H9 (cell line): ENCODE measurements around the gene CLK3. TPM values are rescaled to one million over a fixed set of nuclear protein-coding genes. Genes with fewer than 3 reads are reported as not detected.

Experiments used
- DNase-seq: peaks from one replicate; pipeline ENCODE4 v3.0.0-alpha.2; 2017
- H2AFZ ChIP-seq: one replicate; pipeline ENCODE4 v1.6.1; 2013; ENCODE audit warnings: mild to moderate bottlenecking, low read length, control low read depth, moderate library complexity
- H2AK5ac ChIP-seq: 2 replicates; pipeline ENCODE4 v1.6.1; 2013; ENCODE audit warnings: low read length, control low read depth, mixed read lengths; ENCODE audit not compliant: insufficient read length
- H2BK120ac ChIP-seq: one replicate; pipeline ENCODE4 v1.6.1; 2013; ENCODE audit warnings: low read depth, mild to moderate bottlenecking, low read length, control low read depth, inconsistent platforms; ENCODE audit not compliant: poor library complexity, severe bottlenecking
- H2BK12ac ChIP-seq: 2 replicates; pipeline ENCODE4 v1.6.1; 2013; ENCODE audit warnings: low read length, control low read depth, mixed read lengths, low read depth; ENCODE audit not compliant: insufficient read length
- H2BK15ac ChIP-seq: 2 replicates; pipeline ENCODE4 v1.6.1; 2013; ENCODE audit warnings: low read depth, low read length, control low read depth
- H2BK20ac ChIP-seq: one replicate; pipeline ENCODE4 v1.6.1; 2013; ENCODE audit warnings: low read depth, mild to moderate bottlenecking, low read length, control low read depth, inconsistent platforms; ENCODE audit not compliant: poor library complexity, severe bottlenecking
- H2BK5ac ChIP-seq: 2 replicates; pipeline ENCODE4 v1.6.1; 2013; ENCODE audit warnings: low read length, control low read depth, mixed read lengths; ENCODE audit not compliant: insufficient read length
- H3K14ac ChIP-seq: 2 replicates; pipeline ENCODE4 v1.6.1; 2013; ENCODE audit warnings: low read length, control low read depth; ENCODE audit not compliant: insufficient read depth
- H3K18ac ChIP-seq: 2 replicates; pipeline ENCODE4 v1.6.1; 2013; ENCODE audit warnings: low read depth, mild to moderate bottlenecking, mixed read lengths, low read length, control low read depth; ENCODE audit not compliant: insufficient read length
- H3K23ac ChIP-seq: 2 replicates; pipeline ENCODE4 v1.6.1; 2013; ENCODE audit warnings: low read length, control low read depth, mixed read lengths, low read depth; ENCODE audit not compliant: insufficient read length
- H3K23me2 ChIP-seq: 2 replicates; pipeline ENCODE4 v1.6.1; 2013; ENCODE audit warnings: low read depth, mild to moderate bottlenecking, mixed read lengths, low read length, control low read depth; ENCODE audit not compliant: insufficient read length, poor library complexity, severe bottlenecking
- H3K27ac ChIP-seq: 2 replicates; pipeline ENCODE4 v1.5.1; 2013; ENCODE audit warnings: low read length, control low read depth, mixed read lengths, low read depth; ENCODE audit not compliant: insufficient read length
- H3K27me3 ChIP-seq: 2 replicates; pipeline ENCODE4 v1.6.1; 2013; ENCODE audit warnings: low read length, control low read depth, inconsistent platforms; ENCODE audit not compliant: insufficient read depth
- H3K4ac ChIP-seq: 2 replicates; pipeline ENCODE4 v1.6.1; 2013; ENCODE audit warnings: low read depth, mild to moderate bottlenecking, control low read depth, inconsistent platforms, low read length, moderate library complexity
- H3K4me1 ChIP-seq: 2 replicates; pipeline ENCODE4 v1.6.1; 2013; ENCODE audit warnings: low read length, control low read depth, inconsistent platforms; ENCODE audit not compliant: insufficient read depth
- H3K4me2 ChIP-seq: 2 replicates; pipeline ENCODE4 v1.6.1; 2013; ENCODE audit warnings: low read length, control low read depth, mixed read lengths; ENCODE audit not compliant: insufficient read length, insufficient read depth
- H3K56ac ChIP-seq: 2 replicates; pipeline ENCODE4 v1.6.1; 2013; ENCODE audit warnings: low read depth, mild to moderate bottlenecking, mixed read lengths, low read length, control low read depth; ENCODE audit not compliant: insufficient read length
- H3K79me1 ChIP-seq: 2 replicates; pipeline ENCODE4 v1.6.1; 2013; ENCODE audit warnings: low read depth, mild to moderate bottlenecking, moderate library complexity, low read length, control low read depth, inconsistent platforms; ENCODE audit not compliant: insufficient read depth, poor library complexity, severe bottlenecking
- H3K79me2 ChIP-seq: 2 replicates; pipeline ENCODE4 v1.6.1; 2013; ENCODE audit warnings: low read length, control low read depth, inconsistent platforms; ENCODE audit not compliant: insufficient read depth
- H3K9ac ChIP-seq: 2 replicates; pipeline ENCODE4 v1.6.1; 2013; ENCODE audit warnings: low read length, control low read depth, mixed read lengths; ENCODE audit not compliant: insufficient read length; ENCODE audit errors: extremely low read depth
- H3K9me3 ChIP-seq: one replicate; pipeline ENCODE4 v1.6.1; 2013; ENCODE audit warnings: low read depth, low read length, inconsistent platforms; ENCODE audit not compliant: control insufficient read depth
- H3T11ph ChIP-seq: one replicate; pipeline ENCODE4 v1.6.1; 2013; ENCODE audit warnings: mild to moderate bottlenecking, low read length, control low read depth, inconsistent platforms
- H4K20me1 ChIP-seq: one replicate; pipeline ENCODE4 v1.6.1; 2013; ENCODE audit not compliant: control insufficient read depth, insufficient read length, insufficient read depth
- H4K5ac ChIP-seq: 2 replicates; pipeline ENCODE4 v1.6.1; 2013; ENCODE audit warnings: low read depth, mild to moderate bottlenecking, mixed read lengths, low read length, control low read depth; ENCODE audit not compliant: insufficient read length
- H4K8ac ChIP-seq: replicated peaks from 2 replicates; pipeline ENCODE4 v1.6.1; 2013; ENCODE audit warnings: low read length, control low read depth, mixed read lengths, low read depth; ENCODE audit not compliant: insufficient read length
- H4K91ac ChIP-seq: 2 replicates; pipeline ENCODE4 v1.6.1; 2013; ENCODE audit warnings: low read depth, mild to moderate bottlenecking, moderate library complexity, mixed read lengths, low read length, control low read depth; ENCODE audit not compliant: insufficient read length
- H3K27ac Mint-ChIP-seq, 3 experiments: 2 replicates in 2 of 3; 3 replicates in 1 of 3; pipeline ENCODE4 v1.8.0; 2020 to 2021; ENCODE audit warnings: mixed read lengths in 3 of 3, mild to moderate bottlenecking in 1 of 3, moderate library complexity in 1 of 3
- H3K27me3 Mint-ChIP-seq: 2 replicates; pipeline ENCODE4 v1.8.0; 2021; ENCODE audit warnings: low read depth, mild to moderate bottlenecking, moderate library complexity, mixed read lengths
- H3K36me3 Mint-ChIP-seq, 3 experiments: 2 replicates in 2 of 3; 3 replicates in 1 of 3; pipeline ENCODE4 v1.8.0; 2020 to 2021; ENCODE audit warnings: low read depth in 3 of 3, mixed read lengths in 3 of 3; ENCODE audit not compliant: insufficient read depth in 1 of 3
- H3K4me1 Mint-ChIP-seq, 2 experiments: 2 replicates each; pipeline ENCODE4 v1.8.0; 2020; ENCODE audit warnings: mixed read lengths in 2 of 2
- H3K4me3 Mint-ChIP-seq, 2 experiments: 2 replicates in 1 of 2; 3 replicates in 1 of 2; pipeline ENCODE4 v1.8.0; 2020 to 2021; ENCODE audit warnings: mild to moderate bottlenecking in 2 of 2, mixed read lengths in 2 of 2, moderate library complexity in 1 of 2
- H3K9me3 Mint-ChIP-seq, 2 experiments: 2 replicates in 1 of 2; 3 replicates in 1 of 2; pipeline ENCODE4 v1.8.0; 2020; ENCODE audit warnings: mild to moderate bottlenecking in 2 of 2, mixed read lengths in 2 of 2, moderate library complexity in 1 of 2
- WGBS: extraction: QIAGEN DNeasy Blood & Tissue Kit; methylation state at CpG from one replicate; pipeline ENCODE4 v1.1.7; 2013; ENCODE audit warnings: missing lambda C conversion rate, low lambda C conversion rate, mixed read lengths; ENCODE audit not compliant: insufficient read length; ENCODE audit errors: extremely low coverage; 5-methylcytosine and 5-hydroxymethylcytosine counted together
- total RNA-seq: library from RNA; stranded (reverse); gene quantifications from 2 replicates; pipeline ENCODE4 v1.2.1, GENCODE V29; 2021
- TF ChIP-seq, protein P1 (sequence below): fragments of 200-600 bp; sonication (generic); conservative IDR thresholded peaks from 3 replicates; pipeline ENCODE4 v1.8.0; 2021; ENCODE audit warnings: antibody characterized with exemption, mild to moderate bottlenecking

Gene CLK3
- total RNA-seq, 1 experiment from 2014 or later = 40.8 TPM

DNA sequence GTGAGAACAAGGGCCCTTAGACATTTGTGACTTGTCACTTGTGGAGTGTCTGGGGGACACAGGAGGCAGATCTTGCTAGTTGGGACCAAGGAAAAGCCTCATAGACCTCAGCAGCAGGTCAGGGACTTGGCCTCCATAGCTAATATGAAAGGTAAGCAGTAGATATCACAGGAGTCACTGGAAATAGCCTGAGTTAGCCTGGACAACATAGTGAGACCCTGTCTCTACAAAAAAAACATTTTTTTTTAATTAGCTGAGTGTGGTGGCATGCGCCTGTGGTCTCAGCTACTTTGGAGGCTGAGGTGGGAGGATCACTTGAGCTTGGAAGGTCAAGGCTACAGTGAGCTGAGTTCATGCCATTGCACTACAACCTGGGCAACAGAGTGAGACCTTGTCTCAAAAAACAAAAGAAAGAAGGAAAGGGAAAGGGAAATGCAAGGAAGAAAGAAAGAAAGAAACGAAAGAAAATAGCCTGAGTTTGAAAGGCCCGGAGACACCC, 37.1 kb upstream of the CLK3 start:
- no peak overlapping the region for H4K5ac ChIP-seq
- H3K27me3 Mint-ChIP-seq = no peaks in the 10 kb centered on the region
- TF ChIP-seq, protein P1, sequence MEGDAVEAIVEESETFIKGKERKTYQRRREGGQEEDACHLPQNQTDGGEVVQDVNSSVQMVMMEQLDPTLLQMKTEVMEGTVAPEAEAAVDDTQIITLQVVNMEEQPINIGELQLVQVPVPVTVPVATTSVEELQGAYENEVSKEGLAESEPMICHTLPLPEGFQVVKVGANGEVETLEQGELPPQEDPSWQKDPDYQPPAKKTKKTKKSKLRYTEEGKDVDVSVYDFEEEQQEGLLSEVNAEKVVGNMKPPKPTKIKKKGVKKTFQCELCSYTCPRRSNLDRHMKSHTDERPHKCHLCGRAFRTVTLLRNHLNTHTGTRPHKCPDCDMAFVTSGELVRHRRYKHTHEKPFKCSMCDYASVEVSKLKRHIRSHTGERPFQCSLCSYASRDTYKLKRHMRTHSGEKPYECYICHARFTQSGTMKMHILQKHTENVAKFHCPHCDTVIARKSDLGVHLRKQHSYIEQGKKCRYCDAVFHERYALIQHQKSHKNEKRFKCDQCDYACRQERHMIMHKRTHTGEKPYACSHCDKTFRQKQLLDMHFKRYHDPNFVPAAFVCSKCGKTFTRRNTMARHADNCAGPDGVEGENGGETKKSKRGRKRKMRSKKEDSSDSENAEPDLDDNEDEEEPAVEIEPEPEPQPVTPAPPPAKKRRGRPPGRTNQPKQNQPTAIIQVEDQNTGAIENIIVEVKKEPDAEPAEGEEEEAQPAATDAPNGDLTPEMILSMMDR = no peak
- H3K4me1 Mint-ChIP-seq = no peaks in the 10 kb centered on the region
- H3K9ac ChIP-seq = no peak overlapping the region
- H2BK12ac ChIP-seq = no peak overlapping the region
- no peak overlapping the region for H2AK5ac ChIP-seq
- no peak overlapping the region for H3K4me2 ChIP-seq
- H3K9me3 ChIP-seq = no peaks in the 10 kb centered on the region
- no peak overlapping the region for H2BK20ac ChIP-seq
- no peak overlapping the region; a peak in 1 of 7 replicates for H3K27ac Mint-ChIP-seq
- no peak overlapping the region for H2AFZ ChIP-seq
- no peak overlapping the region for H2BK5ac ChIP-seq
- no peak overlapping the region for H3T11ph ChIP-seq
- H3K79me2 ChIP-seq = peaks cover 2% of the 10 kb centered on the region; the same call in 1 of the 2 replicates
- no peak overlapping the region for H3K18ac ChIP-seq
- H3K14ac ChIP-seq = no peak overlapping the region
- H4K91ac ChIP-seq = no peak overlapping the region
- no peak overlapping the region for H2BK15ac ChIP-seq
- no CpG with 5 or more reads among the region's 3 CpGs for WGBS
- peaks cover 43 to 85% (median 65%) of the 10 kb centered on the region in 3 experiments for H3K36me3 Mint-ChIP-seq
- H3K4me1 ChIP-seq = no peaks in the 10 kb centered on the region
- H3K23me2 ChIP-seq = no peaks in the 10 kb centered on the region
- no peak for DNase-seq
- no peak overlapping the region for H4K8ac ChIP-seq
- H4K20me1 ChIP-seq = no peaks in the 10 kb centered on the region
- no peak overlapping the region; a peak in 1 of 5 replicates for H3K4me3 Mint-ChIP-seq
- no peak overlapping the region for H3K56ac ChIP-seq
- no peak overlapping the region for H3K23ac ChIP-seq
- no peak overlapping the region for H3K27ac ChIP-seq
- no peaks in the 10 kb centered on the region for H3K9me3 Mint-ChIP-seq
- no peaks in the 10 kb centered on the region for H3K27me3 ChIP-seq
- H3K79me1 ChIP-seq = peaks cover 3% of the 10 kb centered on the region
- no peak overlapping the region for H3K4ac ChIP-seq
- H2BK120ac ChIP-seq = no peak overlapping the region
